HG03460 (cell line): ENCODE measurements around the gene COL7A1.
"Not testable (repeated sequence)": the region's sequence is repeated elsewhere in the genome, so short reads cannot be mapped to it uniquely, and the experiment has no call there.

Experiments
- ATAC-seq: cut with Tn5 transposase; IDR thresholded peaks from one replicate; pipeline ENCODE4 v1.9.1; 2021; ENCODE audit not compliant: unreplicated experiment

Gene COL7A1

GRCh38 chr3:48548126-48548525 lies 47.0 kb downstream of the COL7A1 start:
- ATAC-seq = no peak

GRCh38 chr3:48546203-48546829 lies 48.8 kb downstream of the COL7A1 start:
- no peak for ATAC-seq

GRCh38 chr3:48544141-48544540 lies 51.0 kb downstream of the COL7A1 start:
- no peak for ATAC-seq

GRCh38 chr3:48543271-48543866 lies 51.8 kb downstream of the COL7A1 start:
- ATAC-seq = no peak

- no peak for ATAC-seq
These were observed 56.7 kb downstream of the COL7A1 start for GRCh38 chr3:48538451-48538850.

DNA sequence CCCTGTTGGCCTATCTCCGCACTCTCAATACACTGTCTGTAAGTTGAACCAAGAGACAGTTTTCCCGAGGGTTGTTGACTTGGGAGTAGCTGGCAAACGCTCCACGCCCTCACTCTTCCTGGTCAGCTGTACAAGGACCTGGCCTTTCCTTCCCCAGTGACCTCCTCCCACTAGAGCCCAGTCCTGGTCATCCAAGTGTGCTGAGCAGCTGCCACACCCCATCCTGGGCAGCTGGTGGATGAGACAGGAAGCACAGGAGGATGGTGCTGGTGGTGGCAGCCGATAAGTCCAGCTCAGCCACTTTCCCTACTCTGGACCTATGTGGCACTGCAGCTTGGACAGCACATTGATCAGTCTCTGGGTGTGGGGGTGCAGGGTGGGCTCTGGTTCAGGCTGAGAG lies 58.3 kb downstream of the COL7A1 start:
- ATAC-seq = no peak

- no peak for ATAC-seq
These were observed 59.0 kb downstream of the COL7A1 start for GRCh38 chr3:48536116-48536515.

- no peak for ATAC-seq
These were observed 59.6 kb downstream of the COL7A1 start for GRCh38 chr3:48535578-48535977.

GRCh38 chr3:48532977-48533337 lies 62.2 kb downstream of the COL7A1 start:
- no peak for ATAC-seq

- no peak for ATAC-seq
These were observed 62.7 kb downstream of the COL7A1 start for GRCh38 chr3:48532271-48532976.

DNA sequence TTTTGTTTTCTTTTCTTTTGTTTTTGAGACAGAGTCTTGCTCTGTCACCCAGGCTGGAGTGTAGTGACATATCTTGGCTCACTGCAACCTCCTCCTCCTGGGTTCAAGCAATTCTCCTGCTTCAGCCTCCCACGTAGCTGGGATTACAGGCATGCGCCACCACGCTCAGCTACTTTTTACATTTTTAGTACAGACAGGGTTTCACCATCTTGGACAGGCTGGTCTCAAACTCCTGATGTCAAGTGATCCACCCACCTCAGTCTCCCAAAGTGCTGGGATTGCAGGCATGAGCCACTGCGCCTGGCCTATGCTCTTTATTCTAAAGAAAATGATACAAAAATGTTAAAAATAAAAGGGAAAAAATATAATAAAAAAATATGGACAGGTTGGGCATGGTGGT lies 64.4 kb downstream of the COL7A1 start:
- not testable (repeated sequence) for ATAC-seq

GRCh38 chr3:48528754-48529153 lies 66.4 kb downstream of the COL7A1 start:
- ATAC-seq = no peak

- no peak for ATAC-seq
These were observed 67.1 kb downstream of the COL7A1 start for GRCh38 chr3:48528048-48528447.

DNA sequence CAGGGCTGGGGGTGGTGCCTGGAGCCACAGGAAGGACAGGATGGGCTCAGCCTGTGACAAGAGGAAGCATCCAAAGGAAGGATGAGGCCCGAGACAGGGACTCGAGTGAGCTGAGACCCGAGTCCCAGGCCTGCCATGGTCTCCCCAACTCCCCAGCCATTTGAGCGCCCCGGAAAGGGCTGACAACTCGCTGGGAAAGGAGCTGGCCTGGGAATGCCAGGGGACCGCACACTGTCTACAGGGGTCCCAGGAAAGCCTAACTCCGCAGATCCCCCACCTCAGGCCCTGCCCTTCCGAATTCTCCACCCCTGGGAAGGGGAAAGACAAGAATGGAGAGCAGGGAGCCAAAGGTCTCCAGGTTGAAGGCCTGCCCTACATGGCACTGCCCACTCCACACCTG lies 70.2 kb downstream of the COL7A1 start:
- no peak for ATAC-seq

DNA sequence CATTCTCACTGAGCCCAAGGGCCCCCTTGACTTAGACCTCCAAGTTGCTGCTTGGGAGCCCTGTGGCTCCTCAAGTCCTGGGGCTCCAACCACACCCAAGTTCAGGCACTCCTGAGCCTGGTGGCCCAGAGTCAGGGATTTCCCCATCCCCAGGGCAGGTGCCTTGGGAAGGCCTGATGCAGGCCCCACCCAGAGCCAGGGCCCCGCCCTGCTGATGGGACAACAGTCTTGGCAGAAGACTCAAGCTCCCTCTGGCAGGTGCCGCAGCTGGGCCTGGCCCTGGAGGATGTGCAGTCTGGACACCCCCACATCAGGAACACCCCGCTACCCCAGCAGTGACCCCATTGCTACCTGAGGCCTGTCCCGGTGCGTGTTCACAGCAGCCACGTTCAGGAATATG lies 73.5 kb downstream of the COL7A1 start:
- ATAC-seq = no peak

GRCh38 chr3:48519277-48519643 lies 75.9 kb downstream of the COL7A1 start:
- ATAC-seq = no peak

DNA sequence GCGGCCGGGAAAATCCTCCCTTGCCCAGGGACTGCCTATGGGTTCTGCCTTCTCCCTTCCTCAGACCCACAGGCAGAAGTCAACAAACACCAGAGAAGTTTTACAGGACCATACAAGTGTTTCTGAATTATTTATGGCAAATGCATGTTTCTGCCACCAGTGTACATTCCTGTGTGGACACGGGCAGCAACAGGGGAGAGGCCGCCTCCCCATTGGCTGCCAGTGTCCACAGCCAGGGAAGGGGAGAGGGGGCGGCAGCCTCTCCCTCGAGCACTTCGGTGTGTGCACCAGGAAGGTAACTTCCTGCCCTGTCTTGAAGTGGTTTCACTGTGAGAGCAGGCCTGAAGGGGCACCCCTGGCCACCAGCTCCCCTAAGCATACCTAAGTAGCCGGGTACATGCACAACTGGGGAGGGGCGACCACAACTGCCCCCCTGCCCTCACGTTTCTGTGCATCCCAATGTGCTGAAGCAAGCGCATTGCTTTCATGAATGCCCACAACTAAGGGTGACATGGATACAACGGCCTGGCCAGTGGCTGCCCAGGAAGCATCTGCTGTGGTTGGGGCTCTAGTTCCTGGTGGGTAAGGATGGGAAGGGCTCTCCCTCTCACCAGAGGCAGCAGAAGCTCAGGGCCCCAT lies 76.4 kb downstream of the COL7A1 start:
- ATAC-seq = no peak

DNA sequence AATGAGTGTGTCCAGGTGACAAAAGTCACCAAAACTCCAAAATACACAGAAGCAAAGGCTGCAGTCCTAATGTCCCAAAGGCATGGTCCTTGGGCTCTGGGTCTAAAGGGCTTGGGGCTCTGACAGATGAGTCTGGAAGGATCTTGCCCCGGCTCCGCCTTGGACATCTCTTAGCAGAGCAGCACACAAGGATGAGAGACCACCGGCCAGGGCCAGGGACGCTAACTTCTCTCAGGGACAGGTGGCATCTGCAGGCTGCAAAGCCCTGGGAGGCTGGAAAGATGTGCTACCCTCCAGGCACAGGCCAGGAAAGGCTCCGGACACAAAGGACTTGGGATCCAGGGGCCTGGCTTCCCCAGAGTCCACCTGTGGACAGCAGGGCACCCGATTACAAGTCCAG lies 77.1 kb downstream of the COL7A1 start:
- ATAC-seq = no peak

GRCh38 chr3:48516571-48516970 lies 78.6 kb downstream of the COL7A1 start:
- ATAC-seq = no peak

DNA sequence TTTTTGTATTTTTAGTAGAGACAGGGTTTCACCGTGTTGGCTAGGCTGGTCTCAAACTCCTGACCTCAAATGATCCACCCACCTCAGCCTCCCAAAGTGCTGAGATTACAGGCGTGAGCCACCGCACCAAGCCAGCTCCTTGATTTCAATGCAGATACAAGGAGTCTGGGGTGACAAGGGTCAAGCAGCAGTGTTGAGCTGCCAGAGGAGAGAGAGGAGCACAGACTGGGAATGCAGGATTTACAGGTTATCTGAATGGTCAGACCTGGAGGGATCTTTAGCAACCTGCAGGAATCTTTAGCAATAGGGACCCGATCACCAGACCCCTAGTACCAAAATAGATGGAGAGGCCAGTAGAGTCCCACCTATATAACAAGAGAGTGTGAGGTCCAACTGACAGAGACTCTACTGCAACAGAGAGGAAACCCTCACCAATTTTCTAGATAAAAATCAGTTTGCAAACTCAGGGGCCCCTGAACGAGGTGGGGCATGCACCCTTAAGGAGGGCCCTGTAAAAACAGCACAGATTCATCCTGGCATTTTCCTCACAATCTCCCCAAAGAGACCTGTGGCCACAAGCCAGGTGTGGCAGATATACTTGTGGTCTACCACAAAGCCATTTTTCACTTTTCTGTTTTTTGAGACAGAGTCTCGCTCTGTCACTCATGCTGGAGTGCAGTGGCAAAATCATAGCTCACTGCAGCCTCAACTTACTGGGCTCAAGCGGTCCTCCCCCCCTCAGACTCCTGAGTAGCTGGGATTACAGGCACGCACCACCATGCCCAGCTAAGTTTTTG lies 80.5 kb downstream of the COL7A1 start:
- no peak for ATAC-seq
